NCI-H128 (cell line): Measurements from ENCODE around the gene MEIG1.
A peak's percentile ranks its signal among the peaks of the same experiment; 100 is the strongest.
"Not testable (repeated sequence)": the region's sequence is repeated elsewhere in the genome, so short reads cannot be mapped to it uniquely, and the experiment has no call there.

Source experiments
- DNase-seq: peaks from one replicate; lab custom pipeline; 2025; ENCODE audit not compliant: unreplicated experiment; lab: John Stamatoyannopoulos, UW

Gene MEIG1, protein sequence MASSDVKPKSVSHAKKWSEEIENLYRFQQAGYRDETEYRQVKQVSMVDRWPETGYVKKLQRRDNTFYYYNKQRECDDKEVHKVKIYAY

DNA sequence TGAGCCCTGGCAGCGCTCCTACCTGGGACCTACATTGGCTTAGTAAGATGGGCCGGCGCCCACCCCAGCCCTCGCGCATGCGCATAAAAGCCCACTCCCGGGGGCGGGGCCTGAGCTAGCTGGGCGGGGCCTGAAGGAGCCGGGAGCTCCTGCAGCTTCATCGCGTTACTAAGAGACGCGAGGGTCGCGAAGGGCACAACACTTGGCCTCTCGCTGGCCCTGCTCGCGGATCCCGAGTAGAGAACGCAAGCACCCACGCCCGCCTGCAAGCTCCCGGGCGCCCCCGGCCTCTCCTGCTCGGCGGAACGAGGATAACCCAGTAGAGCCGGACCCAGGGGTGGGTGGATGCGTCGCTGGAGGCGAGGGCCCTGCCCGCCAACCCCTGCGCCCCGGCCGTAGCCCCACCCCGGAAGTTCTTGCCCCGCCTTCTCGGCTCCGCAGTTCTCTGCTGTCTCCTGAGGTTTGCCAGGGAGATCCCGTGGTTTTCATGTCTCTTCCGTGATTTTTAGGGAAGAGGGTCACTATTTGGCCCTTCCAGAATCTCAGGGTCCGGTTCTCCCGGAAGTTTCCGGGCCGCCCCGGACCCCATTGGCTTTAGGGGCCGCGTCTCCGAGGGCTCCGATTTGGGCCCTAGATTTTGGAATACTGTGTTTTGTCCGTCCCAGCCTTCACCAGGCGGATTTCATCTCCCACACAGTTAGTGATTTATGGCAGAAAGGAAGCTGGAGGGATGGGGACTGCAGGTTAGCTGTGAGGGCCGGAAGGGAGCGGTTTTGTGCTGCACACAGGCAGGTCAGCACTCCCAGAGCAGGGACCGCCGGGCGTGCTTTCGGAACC, at the start of gene MEIG1:
MEIG1 (plus strand) TSS at position 168 of the 837 bp plus-strand sequence. CDS start 7,081 bp downstream, outside the sequence.
- peak; percentile 64 for DNase-seq

DNA sequence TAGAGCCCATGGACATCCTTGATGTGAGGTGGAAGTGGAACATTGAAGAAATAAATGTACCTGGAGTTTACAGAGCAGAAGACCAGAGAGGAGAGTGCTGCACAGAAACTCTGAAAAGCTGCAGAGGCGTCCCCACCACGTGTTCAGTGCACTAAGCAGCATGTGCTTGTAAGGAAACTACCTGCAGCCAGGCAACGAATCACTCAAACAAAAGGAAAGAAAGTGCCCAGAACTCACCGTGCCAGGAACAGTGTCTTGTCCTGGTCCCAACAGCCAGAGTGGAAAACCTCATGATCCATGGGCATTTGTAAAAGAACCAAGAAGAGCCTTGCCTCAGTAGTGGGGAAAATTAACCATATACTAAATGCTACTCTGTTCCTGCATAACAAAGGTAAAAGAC, 48.2 kb upstream of the MEIG1 start:
- no peak for DNase-seq

DNA sequence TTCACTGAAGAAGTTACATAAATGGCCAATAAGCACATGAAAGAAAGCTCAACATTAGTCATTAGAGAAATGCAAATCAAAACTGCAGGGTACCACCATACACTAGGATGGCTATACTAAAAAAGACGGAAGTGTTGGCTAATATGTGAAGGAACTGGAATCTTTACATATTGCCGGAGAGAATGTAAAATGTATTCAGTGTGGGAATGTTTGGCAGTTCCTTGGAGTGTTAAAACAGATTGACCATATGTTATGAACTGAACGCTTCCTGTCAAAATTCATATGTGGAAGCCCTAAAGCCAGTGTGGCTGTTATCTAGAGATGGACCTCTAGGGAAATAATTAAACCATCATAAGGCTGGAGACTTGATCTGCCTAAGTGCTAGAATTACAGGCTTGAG, 47.4 kb upstream of the MEIG1 start:
- no peak for DNase-seq

DNA sequence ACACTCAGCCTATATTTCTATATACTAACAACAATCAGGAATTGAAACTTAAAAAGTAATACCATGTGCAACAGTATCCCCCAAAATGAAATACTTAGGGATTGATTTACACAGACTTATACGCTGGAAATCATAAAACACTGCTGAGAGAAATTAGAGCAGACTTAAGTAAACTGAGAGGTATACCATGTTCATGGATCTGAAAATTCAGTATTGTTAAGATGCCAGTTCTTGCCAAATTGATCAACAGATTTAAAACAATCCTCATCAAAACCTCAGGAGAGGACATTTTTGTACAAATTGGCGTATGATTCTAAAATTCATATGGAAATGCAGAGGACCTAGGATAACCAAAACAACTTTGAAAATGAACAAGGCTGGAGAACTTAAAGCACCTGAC, 42.6 kb upstream of the MEIG1 start:
- no peak for DNase-seq

DNA sequence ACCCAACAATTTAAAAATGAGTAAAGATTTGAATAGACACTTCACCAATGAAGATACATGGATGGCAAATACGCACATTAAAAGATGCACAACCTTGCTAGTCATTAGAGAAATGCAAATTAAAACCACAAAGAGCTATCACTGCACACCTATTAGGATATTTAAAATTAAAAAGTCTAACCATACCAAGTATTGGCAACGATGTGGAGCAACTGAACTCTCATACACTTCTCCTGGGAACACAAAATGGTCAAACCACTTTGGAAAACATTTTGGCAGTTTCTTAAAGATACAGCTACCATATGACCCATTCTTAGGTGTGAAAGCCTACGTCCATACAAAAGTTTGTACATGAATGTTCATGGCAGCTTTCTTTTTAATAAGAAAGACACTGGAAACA, 41.4 kb upstream of the MEIG1 start:
- DNase-seq, result no peak

DNA sequence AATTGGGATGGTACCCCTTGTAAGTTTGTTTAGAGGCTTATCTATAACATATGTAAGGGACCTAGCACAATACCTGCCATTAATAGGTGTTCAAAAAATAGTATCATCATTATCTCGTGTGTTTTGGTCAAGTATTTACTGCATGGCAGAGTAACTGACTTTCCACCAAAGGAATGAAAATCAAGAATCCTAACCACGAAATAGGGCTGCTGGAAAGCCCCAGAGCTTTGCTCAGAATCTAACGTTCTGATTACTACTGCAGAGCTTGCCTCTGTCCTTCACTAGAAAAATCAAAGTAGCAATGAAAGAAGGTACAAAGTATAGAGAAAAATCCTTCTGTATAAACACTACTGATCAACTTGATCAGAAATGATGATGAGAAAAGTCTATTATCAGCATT, 40.2 kb upstream of the MEIG1 start:
- no peak for DNase-seq

DNA sequence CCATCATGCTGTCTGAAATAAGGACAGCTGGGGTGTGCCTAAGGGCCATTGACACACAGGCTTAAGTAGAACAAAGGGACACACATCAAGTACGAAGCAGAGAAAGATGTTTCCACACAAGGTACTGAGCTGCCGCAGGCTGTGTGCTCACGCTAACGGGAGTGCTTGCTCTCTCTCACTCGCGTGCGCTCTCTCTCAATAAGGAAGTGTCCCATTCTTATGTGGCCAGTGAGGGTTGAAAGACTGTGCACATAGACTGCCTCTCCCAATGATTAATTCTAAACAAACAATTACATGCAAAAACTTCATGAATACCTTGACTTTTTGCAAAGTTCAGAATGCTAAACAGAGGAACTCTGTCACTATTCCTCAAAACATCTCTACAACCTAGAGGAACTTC, 35.2 kb upstream of the MEIG1 start:
- DNase-seq, result no peak

DNA sequence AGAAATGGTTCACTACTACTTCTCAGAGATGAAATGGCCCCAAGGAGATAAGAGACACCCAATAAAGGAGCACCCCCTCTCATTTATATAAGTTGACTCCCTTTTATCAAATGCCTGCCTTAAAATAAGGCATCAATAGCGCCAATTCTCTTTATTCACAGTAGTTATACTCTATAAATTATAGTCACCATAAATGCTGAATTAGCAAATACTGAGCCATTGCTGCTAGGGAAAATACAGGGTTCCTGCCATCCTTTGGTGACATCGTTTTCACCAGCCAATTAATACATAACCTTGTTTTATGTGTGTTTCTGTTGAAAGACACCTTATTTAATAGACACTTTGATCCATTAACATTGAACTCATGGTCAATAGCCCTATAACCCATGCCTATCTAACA, 33.9 kb upstream of the MEIG1 start:
- no peak for DNase-seq

DNA sequence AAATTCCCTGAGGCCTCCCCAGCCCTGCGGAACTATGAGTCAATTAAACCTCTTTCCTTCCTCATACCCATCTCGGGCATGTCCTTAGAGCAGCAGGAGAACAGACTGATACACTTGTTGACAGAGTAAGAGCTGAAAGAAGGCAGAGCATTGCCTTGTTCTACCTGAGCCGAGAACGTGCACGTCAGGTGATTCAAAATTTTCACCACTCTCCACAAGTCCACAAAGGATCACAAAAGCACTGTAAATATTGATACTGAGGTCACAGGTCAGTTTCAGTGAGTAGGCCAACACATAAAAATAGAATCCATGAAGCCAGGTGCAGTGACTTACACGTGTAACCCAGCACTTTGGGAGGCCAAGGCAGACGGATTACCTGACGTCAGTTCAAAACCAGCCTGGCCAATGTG, 33.1 kb upstream of the MEIG1 start:
- DNase-seq, result no peak

DNA sequence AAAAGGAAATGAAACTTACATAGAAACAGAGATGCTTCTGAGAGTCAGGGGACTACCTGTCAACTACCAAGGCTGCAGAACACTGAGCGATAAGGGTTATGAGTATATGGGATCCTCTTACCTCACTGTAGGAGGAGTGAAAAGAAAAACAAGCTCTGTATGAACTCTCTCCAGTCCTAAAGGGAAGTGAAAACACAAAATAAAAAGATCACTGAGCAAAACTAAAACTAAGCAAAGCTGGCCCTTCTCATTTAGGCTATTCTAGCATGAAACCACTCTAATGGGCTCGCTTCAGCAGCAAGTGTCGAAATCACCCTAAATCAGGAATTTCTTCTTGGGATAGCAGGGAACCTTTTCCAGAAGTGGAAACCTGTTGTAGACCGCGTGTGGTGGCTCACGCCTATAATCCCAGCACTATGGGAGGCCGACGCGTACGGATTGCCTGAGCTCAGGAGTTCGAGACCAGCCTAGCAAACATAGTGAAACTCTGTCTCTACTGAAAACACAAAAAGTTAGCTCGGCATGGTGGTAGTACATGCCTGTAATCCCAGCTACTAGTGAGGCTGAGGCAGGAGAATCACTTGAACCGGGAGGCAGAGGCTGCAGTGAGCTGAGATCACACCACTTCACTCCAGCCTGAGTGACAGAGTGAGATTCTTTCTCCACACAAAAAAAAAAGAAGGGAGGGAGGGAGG, 32.3 kb upstream of the MEIG1 start:
- DNase-seq, result no peak

DNA sequence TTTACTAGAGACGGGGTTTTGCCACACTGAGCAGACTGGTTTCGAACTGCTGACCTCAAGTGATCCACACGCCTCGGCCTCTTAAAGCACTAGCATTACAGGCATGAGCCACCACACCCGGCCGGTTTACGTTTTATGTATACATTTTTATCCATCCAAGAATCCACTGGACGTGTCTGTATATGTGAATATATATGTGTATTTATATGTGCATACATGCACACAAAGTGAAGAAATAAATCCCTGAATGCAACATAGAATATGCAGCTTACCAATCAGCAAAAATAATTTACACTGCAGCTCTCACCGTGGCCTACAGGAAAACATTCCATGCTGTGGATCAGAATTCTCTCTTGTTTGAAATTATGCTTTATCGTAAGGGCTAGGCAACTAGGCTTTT, 28.6 kb upstream of the MEIG1 start:
- no peak for DNase-seq

DNA sequence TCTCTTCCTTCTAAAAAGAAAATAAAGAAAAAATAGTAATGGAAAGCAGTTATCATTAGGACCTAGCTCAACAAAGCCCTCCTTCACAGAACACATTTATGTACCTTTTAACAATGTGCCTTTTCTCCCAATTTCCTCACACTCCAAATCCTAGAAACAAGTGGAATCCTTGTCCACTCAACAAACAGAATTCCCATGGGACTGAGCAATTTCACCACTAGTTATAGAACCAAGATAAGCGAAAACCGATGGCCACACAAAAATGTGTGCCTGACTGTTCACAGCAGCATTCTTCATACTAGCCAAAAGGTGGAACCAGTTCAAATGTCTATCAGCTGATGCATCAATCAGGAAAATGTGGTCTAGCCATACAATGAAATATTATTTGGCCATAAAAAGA, 22.6 kb upstream of the MEIG1 start:
- DNase-seq, result no peak

DNA sequence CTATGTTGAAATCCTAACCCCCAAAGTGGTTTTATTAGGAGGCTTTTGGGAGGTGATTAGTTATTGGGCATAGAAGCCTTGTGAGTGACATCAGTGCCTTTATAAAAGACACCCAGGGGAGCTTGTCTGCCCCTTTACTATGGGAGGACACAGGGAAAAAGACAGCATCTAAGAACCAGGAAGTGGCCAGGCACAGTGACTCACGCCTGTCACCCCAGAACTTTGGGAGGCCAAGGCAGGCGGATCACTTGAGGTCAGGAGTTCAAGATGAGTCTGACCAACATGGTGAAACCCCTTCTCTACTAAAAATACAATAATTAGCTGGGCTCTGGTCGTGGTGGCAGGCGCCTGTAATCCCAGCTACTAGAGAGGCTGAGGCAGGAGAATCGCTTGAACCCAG, 20.2 kb upstream of the MEIG1 start:
- not testable (repeated sequence) for DNase-seq

DNA sequence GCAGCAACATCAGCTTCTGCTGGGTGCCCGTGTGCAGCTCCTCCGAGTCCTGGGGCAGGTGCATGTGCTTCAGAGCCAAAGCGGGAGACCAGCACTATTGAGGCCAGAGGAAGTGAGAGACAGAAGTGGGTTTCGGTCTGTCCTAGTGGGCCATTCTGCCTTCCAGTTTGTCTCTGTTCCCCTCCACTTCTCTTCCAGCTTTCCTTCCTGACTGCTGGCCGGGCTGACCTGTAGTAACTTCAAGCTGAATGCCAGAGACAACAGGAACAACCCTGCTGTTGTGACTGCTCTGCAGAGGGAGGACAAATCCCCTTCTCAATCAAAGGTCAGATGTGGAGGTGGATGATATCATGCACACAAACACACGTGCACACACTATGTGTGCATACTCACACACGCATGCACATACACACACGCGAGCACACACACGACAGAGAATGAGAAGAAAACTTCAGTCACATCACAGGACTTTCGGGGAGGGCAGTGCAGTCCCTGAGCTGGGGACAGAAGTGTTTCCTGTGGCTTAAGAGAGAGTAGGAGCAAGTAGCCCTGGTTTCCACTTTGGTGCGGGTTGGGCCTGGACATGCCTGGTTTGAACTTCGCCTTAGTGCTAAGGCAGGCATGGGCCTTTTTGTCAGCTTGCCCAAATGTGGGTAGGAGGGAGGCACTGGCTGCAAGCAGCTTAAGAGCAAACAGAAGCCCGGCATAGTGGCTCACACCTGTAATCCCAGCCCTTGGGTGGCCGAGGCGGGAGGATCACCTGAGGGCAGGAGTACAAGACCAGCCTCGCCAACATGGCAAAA, 16.8 kb upstream of the MEIG1 start:
- DNase-seq, result not testable (repeated sequence)

DNA sequence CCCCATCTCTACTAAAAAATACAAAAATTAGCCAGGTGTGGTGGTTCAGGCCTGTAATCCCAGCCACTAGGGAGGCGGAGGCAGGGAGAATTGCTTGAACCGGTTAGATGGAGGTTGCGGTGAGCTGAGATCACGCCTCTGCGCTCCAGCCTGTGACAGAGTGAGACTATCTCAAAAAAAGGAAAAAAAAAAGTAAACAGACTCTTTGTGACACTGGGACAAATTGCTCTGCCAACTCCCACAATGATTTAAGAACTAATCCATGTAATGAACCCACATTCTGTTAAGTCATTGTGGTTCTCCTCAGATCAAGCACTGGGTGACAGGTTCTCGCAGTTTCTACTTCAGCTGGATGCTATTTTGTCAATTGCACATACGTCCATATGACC, 16.2 kb upstream of the MEIG1 start:
- DNase-seq, result not testable (repeated sequence)

DNA sequence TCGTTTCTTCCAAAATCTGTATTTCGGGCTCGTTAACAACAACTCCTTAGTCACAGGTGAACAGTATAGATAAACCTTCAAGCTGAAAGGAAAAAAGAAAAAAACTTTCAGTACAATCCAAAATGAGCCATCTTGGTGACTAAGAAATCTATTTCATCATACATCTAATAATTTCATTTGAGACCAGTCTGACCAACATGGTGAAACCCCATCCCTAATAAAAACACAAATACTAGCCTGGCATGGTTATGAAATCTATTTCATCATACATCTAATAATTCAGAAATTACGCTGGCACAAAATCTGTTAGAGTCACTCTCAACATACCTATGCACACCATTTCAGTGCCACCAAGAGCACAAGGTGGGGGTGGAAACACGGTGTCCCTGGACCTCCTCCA, 14.1 kb upstream of the MEIG1 start:
- no peak for DNase-seq

DNA sequence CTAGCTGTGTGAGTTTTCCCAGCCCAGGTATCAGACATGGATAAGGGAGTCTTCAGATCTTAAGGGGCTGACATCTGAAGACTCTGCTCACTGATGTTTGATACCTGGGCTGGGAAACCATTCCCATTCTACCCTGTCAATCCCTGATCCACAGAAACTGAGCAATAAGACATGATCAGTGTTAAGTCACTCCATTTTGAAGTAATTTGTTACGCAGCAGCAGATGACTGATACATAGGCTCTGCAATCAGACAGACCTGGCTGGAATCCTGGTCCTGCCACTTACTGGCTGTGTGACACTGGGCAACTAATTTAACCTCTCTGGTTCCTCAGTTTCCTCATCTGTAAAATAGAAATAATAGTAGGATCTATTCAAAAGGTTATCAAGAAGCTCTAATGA, 11.9 kb upstream of the MEIG1 start:
- no peak for DNase-seq

DNA sequence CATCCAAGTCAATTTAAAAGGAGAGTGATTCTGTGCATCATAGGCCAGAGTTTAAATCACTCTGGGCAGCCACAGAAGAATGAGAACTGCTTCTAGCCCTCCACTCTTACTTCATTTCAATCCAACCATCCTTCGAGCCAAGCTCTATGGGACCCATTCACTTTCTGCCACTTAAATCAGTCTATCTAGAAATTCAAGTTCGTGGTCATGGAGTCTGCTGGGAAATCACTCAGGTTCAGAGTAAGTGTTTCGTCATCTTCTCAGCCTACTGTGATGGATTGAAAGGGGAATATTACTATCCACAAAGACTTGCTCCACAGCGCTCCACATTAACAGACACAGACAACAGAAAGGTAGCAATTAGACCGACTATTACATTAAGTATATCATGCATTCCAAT, 9.9 kb upstream of the MEIG1 start:
- DNase-seq, result no peak

DNA sequence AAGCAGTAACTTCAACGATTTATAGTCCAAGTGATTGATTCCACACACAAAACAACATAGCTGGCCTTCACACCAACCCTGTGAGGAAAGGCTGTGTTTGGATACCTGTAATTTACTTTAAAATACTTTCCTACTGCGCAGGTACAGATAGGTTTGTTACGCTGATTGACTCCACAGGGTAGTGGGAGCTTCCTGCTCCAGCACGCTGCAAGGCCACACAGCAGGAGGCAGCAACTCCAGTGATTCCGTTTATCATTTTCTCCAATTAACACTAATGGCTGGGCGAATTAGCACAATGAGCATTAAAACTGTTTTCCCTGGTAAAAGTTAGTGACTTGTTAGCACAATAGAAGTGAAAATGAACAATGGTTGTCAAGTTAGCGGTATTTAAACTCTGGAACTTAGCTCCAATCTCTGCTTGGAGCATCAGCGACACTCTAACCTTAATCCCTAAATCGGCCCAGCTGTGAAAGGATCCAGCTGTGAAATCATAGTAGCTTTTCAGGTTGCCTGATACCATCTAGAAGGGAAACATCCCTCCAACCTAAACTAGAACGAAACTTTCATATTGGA, 6.3 kb upstream of the MEIG1 start:
- DNase-seq, result no peak

DNA sequence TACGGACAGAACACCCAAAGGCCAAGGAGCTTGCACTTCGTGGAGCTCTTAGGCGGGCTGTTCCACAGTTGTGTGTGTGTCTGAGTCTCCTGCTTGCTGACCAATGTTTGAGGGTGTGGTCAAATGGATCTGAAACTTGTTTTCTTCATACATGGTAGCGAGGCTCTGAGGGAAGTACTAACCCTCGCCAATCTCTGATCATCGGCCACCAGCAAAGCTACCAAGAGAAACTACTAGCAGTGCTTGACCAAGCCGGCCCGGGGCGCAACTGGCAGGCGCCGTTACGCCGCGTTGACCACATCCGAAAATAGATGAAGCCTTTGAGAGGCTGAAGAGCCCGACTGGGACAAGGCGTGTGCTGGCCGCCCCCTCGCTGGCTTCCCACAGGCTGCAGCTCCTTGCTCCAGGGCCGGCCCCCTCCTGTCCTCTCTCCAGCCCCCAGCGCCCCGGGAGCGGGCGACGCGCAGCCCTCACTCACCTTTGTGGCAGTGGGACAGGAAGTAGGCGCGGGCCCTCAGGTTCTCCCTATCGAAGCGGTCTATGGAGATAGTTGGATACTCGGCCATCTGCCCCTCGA, 5.7 kb upstream of the MEIG1 start:
- DNase-seq, result no peak
